Heart left ventricle (tissue), 13 donors: ENCODE measurements around the gene SELENOO.

Experiments used
- POLR2A ChIP-seq, 2 donors: fragments of 450-650 bp; IDR thresholded peaks; one replicate each; pipeline ENCODE4 v1.6.1; 2017; ENCODE audit warnings: antibody characterized with exemption in 2 of 2, mild to moderate bottlenecking in 2 of 2, moderate library complexity in 2 of 2
- TF ChIP-seq, protein P1 (sequence below), 12 donors: fragments of 200-600 bp; sonication (generic) in 4 of 12; IDR thresholded peaks; one replicate each; pipeline versions ENCODE4 v1.5.0 to v1.8.0; 2018 to 2022; ENCODE audit warnings: antibody characterized with exemption in 12 of 12, mild to moderate bottlenecking in 5 of 12
- donor health status: ischemic (EF 13 %, LVEDD 7.1; RV severe dilation, severe dysfunction).
- donor health status: DM: no; HTN: yes; CAD: no.
- donor health status: DM: no; HTN: no; CAD: no.
- donor health status: ischemic (EF 25% LVEDD 6.9; RV normal size, moderate dysfunction).
- donor health status: ischemic (EF 25% LVEDD 5.7; RV mildly dilated, moderate dysfunction).
- donor health status: ischemic (EF 35%, LVEDD 5.7; RV mildly dilated, moderate dysfunction).
- donor health status: nonischemic (EF 11% LVEDD 7.7; RV severe dilation, severe dysfunction).
- donor health status: DM: yes; HTN: yes; CAD: no.
- donor health status: PGD.
- donor health status: ischemic (EF 29% LVEDD 5.4; RV normal size, mild dysfunction).
- donor health status: nonischemic (EF 23%, LVEDD 6.1; RV moderate dilation, normal function).

DNA sequence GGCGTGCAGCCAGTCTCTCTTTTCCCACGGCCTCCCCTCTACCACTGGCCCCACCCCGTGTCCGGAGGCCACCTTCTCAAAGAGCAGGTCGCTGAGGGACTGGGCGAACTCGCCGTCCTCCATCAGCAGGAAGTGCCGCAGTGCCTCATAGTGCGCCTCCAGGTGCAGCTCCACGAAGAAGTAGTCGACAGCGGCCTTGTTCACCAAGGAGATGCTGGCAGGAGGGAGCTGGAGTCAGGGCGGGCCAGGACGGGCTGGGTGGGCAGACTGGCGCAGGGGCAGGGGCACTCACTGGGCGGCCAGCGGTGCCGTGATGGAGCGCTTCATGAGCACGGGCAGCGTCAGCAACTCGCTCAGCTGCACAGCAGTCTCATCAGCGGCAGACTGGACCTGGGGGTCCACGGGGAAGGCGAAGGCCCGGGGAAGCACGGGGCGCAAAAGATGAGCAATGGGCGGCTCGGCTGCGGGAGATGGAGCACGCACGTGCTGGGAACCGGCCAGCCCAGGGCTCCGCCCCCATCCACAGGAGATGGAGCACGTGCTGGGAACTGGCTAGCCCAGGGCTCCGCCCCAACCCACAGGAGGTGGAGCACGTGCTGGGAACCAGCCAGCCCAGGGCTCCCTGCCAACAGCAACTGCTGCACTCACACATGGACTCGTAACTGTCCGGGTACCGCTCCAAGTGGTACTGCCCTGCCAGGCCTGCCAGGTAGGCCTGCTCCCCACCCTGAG lies 18.4 kb downstream of the SELENOO start:
- TF ChIP-seq, protein P1, sequence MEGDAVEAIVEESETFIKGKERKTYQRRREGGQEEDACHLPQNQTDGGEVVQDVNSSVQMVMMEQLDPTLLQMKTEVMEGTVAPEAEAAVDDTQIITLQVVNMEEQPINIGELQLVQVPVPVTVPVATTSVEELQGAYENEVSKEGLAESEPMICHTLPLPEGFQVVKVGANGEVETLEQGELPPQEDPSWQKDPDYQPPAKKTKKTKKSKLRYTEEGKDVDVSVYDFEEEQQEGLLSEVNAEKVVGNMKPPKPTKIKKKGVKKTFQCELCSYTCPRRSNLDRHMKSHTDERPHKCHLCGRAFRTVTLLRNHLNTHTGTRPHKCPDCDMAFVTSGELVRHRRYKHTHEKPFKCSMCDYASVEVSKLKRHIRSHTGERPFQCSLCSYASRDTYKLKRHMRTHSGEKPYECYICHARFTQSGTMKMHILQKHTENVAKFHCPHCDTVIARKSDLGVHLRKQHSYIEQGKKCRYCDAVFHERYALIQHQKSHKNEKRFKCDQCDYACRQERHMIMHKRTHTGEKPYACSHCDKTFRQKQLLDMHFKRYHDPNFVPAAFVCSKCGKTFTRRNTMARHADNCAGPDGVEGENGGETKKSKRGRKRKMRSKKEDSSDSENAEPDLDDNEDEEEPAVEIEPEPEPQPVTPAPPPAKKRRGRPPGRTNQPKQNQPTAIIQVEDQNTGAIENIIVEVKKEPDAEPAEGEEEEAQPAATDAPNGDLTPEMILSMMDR (IDR thresholded peaks at IDR 0.05): no peak
- TF ChIP-seq POLR2A (IDR thresholded peaks at IDR 0.05): no peak
